Endothelial cell of umbilical vein (primary cell): ENCODE data around the gene ZFYVE28. TPM values are rescaled to one million over a fixed set of nuclear protein-coding genes. Genes with fewer than 3 reads are reported as not detected.

Experiments used
- BruUV-seq: library from RNA; stranded (reverse); fragments of 400-500 nt; replicated peaks from 2 replicates; lab custom pipeline; 2021; lab: Mats Ljungman, UMichigan
- CTCF ChIA-PET: fragments of 300-600, 350-600 bp; sonication (Branson Sonifier 250); formaldehyde crosslinking; loops from one replicate; lab custom pipeline; 2021; ENCODE audit warnings: antibody characterized with exemption, inconsistent platforms; lab: Charles Lee
- POLR2A ChIA-PET: fragments of 300-600, 350-600 bp; sonication (Branson Sonifier 250); formaldehyde crosslinking; loops from one replicate; lab custom pipeline; 2021; ENCODE audit warnings: antibody characterized with exemption, inconsistent platforms; lab: Charles Lee
- DNase-seq: peaks from one replicate; pipeline ENCODE4 v3.0.0-alpha.2; 2011; ENCODE audit warnings: low read depth, low spot score
- FAIRE-seq: peaks from 2 replicates; lab custom pipeline; 2011; peaks lifted over from hg19 to GRCh38; lab: Jason Lieb, UNC
- H2AFZ ChIP-seq: 2 replicates; pipeline ENCODE4 v1.6.0; 2012; ENCODE audit warnings: low read depth, low read length, control low read depth, inconsistent platforms
- H3K27ac ChIP-seq: 2 replicates; pipeline ENCODE4 v1.5.1; 2011; ENCODE audit warnings: low read depth, mild to moderate bottlenecking, control low read depth, low read length, moderate library complexity; ENCODE audit not compliant: insufficient read depth
- H3K27me3 ChIP-seq, 2 experiments: 2 replicates each; pipeline versions ENCODE4 v1.6.0 to v1.6.1; 2011; ENCODE audit warnings: low read length in 2 of 2, mixed read lengths in 1 of 2; ENCODE audit not compliant: control insufficient read depth in 2 of 2, insufficient read depth in 2 of 2
- H3K36me3 ChIP-seq, 2 experiments: 2 replicates in 1 of 2; 3 replicates in 1 of 2; pipeline ENCODE4 v1.5.1; 2011; ENCODE audit warnings: low read length in 2 of 2, mild to moderate bottlenecking in 1 of 2, moderate library complexity in 1 of 2; ENCODE audit not compliant: control insufficient read depth in 2 of 2, insufficient read depth in 2 of 2; ENCODE audit errors: extremely low read depth in 1 of 2
- H3K4me1 ChIP-seq: 3 replicates; pipeline ENCODE4 v1.5.1; 2011; ENCODE audit warnings: mild to moderate bottlenecking, low read length; ENCODE audit not compliant: control insufficient read depth, insufficient read depth; ENCODE audit errors: extremely low read depth
- H3K4me2 ChIP-seq: 2 replicates; pipeline ENCODE4 v1.6.1; 2011; ENCODE audit warnings: low read length, control low read depth, mixed read lengths; ENCODE audit not compliant: insufficient read depth
- H3K4me3 ChIP-seq, 3 experiments: fragments of 200-600 bp in 1 of 3; sonication (generic), shearing (Covaris generic) in 1 of 3; replicated peaks in 1 of 3; 2 replicates each; pipeline ENCODE4 v1.5.1; 2011 to 2016; ENCODE audit warnings: control low read depth in 3 of 3, low read length in 3 of 3, mild to moderate bottlenecking in 2 of 3, inconsistent platforms in 1 of 3, low read depth in 1 of 3, moderate library complexity in 1 of 3; ENCODE audit not compliant: insufficient read depth in 1 of 3
- H3K79me2 ChIP-seq: 2 replicates; pipeline ENCODE4 v1.6.0; 2012; ENCODE audit warnings: low read length, inconsistent platforms; ENCODE audit not compliant: control insufficient read depth, insufficient read depth
- H3K9ac ChIP-seq: replicated peaks from 2 replicates; pipeline ENCODE3; 2011; ENCODE audit warnings: low read length, control low read depth; ENCODE audit not compliant: insufficient read depth; ENCODE audit errors: extremely low read depth
- H3K9me1 ChIP-seq: replicated peaks from 3 replicates; pipeline ENCODE4 v1.6.0; 2011; ENCODE audit warnings: mild to moderate bottlenecking, low read length; ENCODE audit not compliant: control insufficient read depth, insufficient read depth; ENCODE audit errors: extremely low read depth
- H3K9me3 ChIP-seq: replicated peaks from 2 replicates; pipeline ENCODE4 v1.5.1; 2012; ENCODE audit warnings: low read length, inconsistent platforms; ENCODE audit not compliant: control insufficient read depth, insufficient read depth
- H4K20me1 ChIP-seq: replicated peaks from 2 replicates; pipeline ENCODE3; 2011; ENCODE audit warnings: mild to moderate bottlenecking, low read length; ENCODE audit not compliant: control insufficient read depth, insufficient read depth; ENCODE audit errors: extremely low read depth
- CTCF ChIP-seq, 2 donors: IDR thresholded peaks; 1 replicate in 1 of 2; 2 replicates in 1 of 2; pipeline ENCODE4 v1.5.1; 2011; ENCODE audit warnings: low read length in 2 of 2, mild to moderate bottlenecking in 2 of 2, moderate library complexity in 2 of 2, control low read depth in 1 of 2, inconsistent platforms in 1 of 2, low read depth in 1 of 2; ENCODE audit not compliant: insufficient read depth in 1 of 2; ENCODE audit errors: extremely low read depth in 1 of 2
- EZH2 ChIP-seq: IDR thresholded peaks from 2 replicates; pipeline ENCODE4 v1.6.1; 2012; ENCODE audit warnings: borderline replicate concordance, low read depth, mild to moderate bottlenecking, moderate library complexity, low read length, inconsistent platforms; ENCODE audit not compliant: severe bottlenecking
- FOS ChIP-seq: IDR thresholded peaks from 2 replicates; pipeline ENCODE4 v1.6.1; 2011; ENCODE audit warnings: mild to moderate bottlenecking, low read length, moderate library complexity, borderline replicate concordance; ENCODE audit not compliant: insufficient read depth
- GATA2 ChIP-seq: IDR thresholded peaks from 2 replicates; pipeline ENCODE4 v1.7.0; 2011; ENCODE audit warnings: low read depth, mild to moderate bottlenecking, moderate library complexity, mixed read lengths, low read length; ENCODE audit not compliant: insufficient read length, insufficient read depth
- JUN ChIP-seq: IDR thresholded peaks from 2 replicates; pipeline ENCODE4 v1.6.1; 2011; ENCODE audit warnings: borderline replicate concordance, low read depth; ENCODE audit not compliant: insufficient read length, insufficient read depth
- MAX ChIP-seq: IDR thresholded peaks from 2 replicates; pipeline ENCODE4 v1.6.1; 2011; ENCODE audit not compliant: insufficient read depth, insufficient read length
- MYC ChIP-seq: IDR thresholded peaks from one replicate; pipeline ENCODE4 v1.6.1; 2011; ENCODE audit warnings: mild to moderate bottlenecking, low read depth, low read length
- POLR2A ChIP-seq: IDR thresholded peaks from 2 replicates; pipeline ENCODE4 v1.6.1; 2012; ENCODE audit warnings: low read depth, mild to moderate bottlenecking, control low read depth, low read length
- POLR2AphosphoS5 ChIP-seq: IDR thresholded peaks from 2 replicates; pipeline ENCODE4 v1.6.1; 2012; ENCODE audit warnings: low read depth, mild to moderate bottlenecking, control low read depth, low read length, moderate library complexity; ENCODE audit not compliant: insufficient read depth
- dilution Hi-C: fragments of 300-500 bp; cut with MboI; formaldehyde crosslinking; loops from one replicate; pipeline ENCODE4 v1.15.0; 2019; ENCODE audit warnings: low sequenced_read_pairs; ENCODE audit not compliant: extremely low pct_ligation_motif_present
- intact Hi-C: fragments of 100-400 bp; cut with micrococcal nuclease; formaldehyde crosslinking; loops from one replicate; pipeline ENCODE4 v1.10.0; 2022
- polyA plus RNA-seq, 4 experiments: library from polyadenylated mRNA; depleted of rRNA in 3 of 4; stranded (reverse) in 3 of 4; unstranded in 1 of 4; fragments of >200 nt; gene quantifications; 2 replicates each; pipeline versions ENCODE4 v1.2.1 to v1.2.3, GENCODE V29; 2011 to 2012; ENCODE audit warnings: missing spikeins in 1 of 4
- total RNA-seq: library from RNA; stranded (reverse); gene quantifications from 2 replicates; pipeline ENCODE4 v1.2.3, GENCODE V29; 2021

The ZFYVE28 gene
- total and polyA plus RNA-seq, 2 donors (not counting 3 experiments of a cell fraction or from before 2014, with no cell fraction given), result 5.8 to 7.1 TPM

GRCh38 chr4:2348786-2349185 lies 69.7 kb downstream of the ZFYVE28 start:
- no peak overlapping the region for H3K4me3 ChIP-seq
- H3K9ac ChIP-seq, result no peak overlapping the region
- no peak for FAIRE-seq
- POLR2A ChIA-PET, result no interaction called here
- no peak overlapping the region for H3K27ac ChIP-seq
- no peak for TF ChIP-seq CTCF (IDR thresholded peaks at IDR 0.05; ENCODE audit: extremely low read depth in 1 of 2, insufficient read depth in 1 of 2, low read depth in 1 of 2, low read length in 2 of 2)
- no peak for TF ChIP-seq GATA2
- TF ChIP-seq FOS, result no peak
- no peak for TF ChIP-seq JUN
- no peak for TF ChIP-seq MAX
- no peak for TF ChIP-seq EZH2
- TF ChIP-seq MYC, result no peak
- no peak for TF ChIP-seq POLR2AphosphoS5
- TF ChIP-seq POLR2A, result no peak
- intact Hi-C loops, result no loop called here
- no peaks in the 10 kb centered on the region for H3K27me3 ChIP-seq
- no peak overlapping the region for H2AFZ ChIP-seq
- no peak for DNase-seq
- no peaks in the 10 kb centered on the region for H4K20me1 ChIP-seq
- no peaks in the 10 kb centered on the region for H3K36me3 ChIP-seq
- no peak overlapping the region for H3K4me2 ChIP-seq
- H3K79me2 ChIP-seq, result no peaks in the 10 kb centered on the region
- CTCF ChIA-PET, result interaction anchor here (1.4 kb wide), 1 partner anchor 129 kb away, joined by 4 read pairs; no protein-coding TSS in a partner anchor
- H3K4me1 ChIP-seq, result no peaks in the 10 kb centered on the region
- BruUV-seq, result no TSS peak
- peaks cover 2% of the 10 kb centered on the region for H3K9me1 ChIP-seq
- dilution Hi-C loops, result no loop called here
- H3K9me3 ChIP-seq, result no peaks in the 10 kb centered on the region
